HL-60/S4 (cell line): ENCODE measurements around the gene RIMS1.
"Not testable (repeated sequence)": the region's sequence is repeated elsewhere in the genome, so short reads cannot be mapped to it uniquely, and the experiment has no call there.

Experiments
- in situ Hi-C: fragments of 300-500 bp; cut with MboI; formaldehyde crosslinking; loops from 2 replicates; pipeline ENCODE4 v1.14.3; 2022; ENCODE audit warnings: low sequenced_read_pairs

RIMS1 gene

GRCh38 chr6:71967436-71967835 lies 81.1 kb downstream of the RIMS1 start:
- in situ Hi-C loops, result no loop called here

GRCh38 chr6:71977884-71978283 lies 91.5 kb downstream of the RIMS1 start:
- in situ Hi-C loops, result no loop called here

GRCh38 chr6:71979911-71980310 lies 93.6 kb downstream of the RIMS1 start:
- in situ Hi-C loops, result no loop called here

GRCh38 chr6:71982389-71982788 lies 96.0 kb downstream of the RIMS1 start:
- in situ Hi-C loops, result no loop called here

GRCh38 chr6:71983131-71983530 lies 96.8 kb downstream of the RIMS1 start:
- in situ Hi-C loops, result no loop called here

GRCh38 chr6:71994705-71995271 lies 108.4 kb downstream of the RIMS1 start:
- in situ Hi-C loops, result no loop called here

- in situ Hi-C loops, result no loop called here
Observed at GRCh38 chr6:71997341-71997740, 111.0 kb downstream of the RIMS1 start.

GRCh38 chr6:72002415-72002814 lies 116.1 kb downstream of the RIMS1 start:
- in situ Hi-C loops, result no loop called here

GRCh38 chr6:72006591-72006990 lies 120.2 kb downstream of the RIMS1 start:
- in situ Hi-C loops, result not testable (repeated sequence)

- in situ Hi-C loops, result no loop called here
Observed at GRCh38 chr6:72022830-72023229, 136.5 kb downstream of the RIMS1 start.

- in situ Hi-C loops, result no loop called here
Observed at GRCh38 chr6:72031471-72031870, 145.1 kb downstream of the RIMS1 start.

GRCh38 chr6:72032086-72032485 lies 145.7 kb downstream of the RIMS1 start:
- in situ Hi-C loops, result no loop called here

GRCh38 chr6:72035486-72035885 lies 149.1 kb downstream of the RIMS1 start:
- in situ Hi-C loops, result no loop called here

- in situ Hi-C loops, result no loop called here
Observed at GRCh38 chr6:72035966-72036365, 149.6 kb downstream of the RIMS1 start.

GRCh38 chr6:72037006-72037405 lies 150.7 kb downstream of the RIMS1 start:
- in situ Hi-C loops, result no loop called here

- in situ Hi-C loops, result no loop called here
Observed at GRCh38 chr6:72040111-72040510, 153.8 kb downstream of the RIMS1 start.

- in situ Hi-C loops, result no loop called here
Observed at GRCh38 chr6:72042088-72042487, 155.7 kb downstream of the RIMS1 start.

GRCh38 chr6:72048080-72048479 lies 161.7 kb downstream of the RIMS1 start:
- in situ Hi-C loops, result no loop called here

- in situ Hi-C loops, result no loop called here
Observed at GRCh38 chr6:72049376-72049775, 163.0 kb downstream of the RIMS1 start.

GRCh38 chr6:72061286-72061685 lies 174.9 kb downstream of the RIMS1 start:
- in situ Hi-C loops, result no loop called here

GRCh38 chr6:72064399-72064975 lies 178.1 kb downstream of the RIMS1 start:
- in situ Hi-C loops, result no loop called here

GRCh38 chr6:72078096-72078495 lies 191.7 kb downstream of the RIMS1 start:
- in situ Hi-C loops, result no loop called here
